GM12872 (cell line): ENCODE results near the gene GULP1.

Experiments used
- CTCF ChIP-seq: IDR thresholded peaks from 3 replicates; pipeline ENCODE4 v1.5.1; 2011; ENCODE audit warnings: low read depth, mild to moderate bottlenecking, low read length, moderate library complexity; ENCODE audit not compliant: insufficient read depth

GULP1 gene

DNA sequence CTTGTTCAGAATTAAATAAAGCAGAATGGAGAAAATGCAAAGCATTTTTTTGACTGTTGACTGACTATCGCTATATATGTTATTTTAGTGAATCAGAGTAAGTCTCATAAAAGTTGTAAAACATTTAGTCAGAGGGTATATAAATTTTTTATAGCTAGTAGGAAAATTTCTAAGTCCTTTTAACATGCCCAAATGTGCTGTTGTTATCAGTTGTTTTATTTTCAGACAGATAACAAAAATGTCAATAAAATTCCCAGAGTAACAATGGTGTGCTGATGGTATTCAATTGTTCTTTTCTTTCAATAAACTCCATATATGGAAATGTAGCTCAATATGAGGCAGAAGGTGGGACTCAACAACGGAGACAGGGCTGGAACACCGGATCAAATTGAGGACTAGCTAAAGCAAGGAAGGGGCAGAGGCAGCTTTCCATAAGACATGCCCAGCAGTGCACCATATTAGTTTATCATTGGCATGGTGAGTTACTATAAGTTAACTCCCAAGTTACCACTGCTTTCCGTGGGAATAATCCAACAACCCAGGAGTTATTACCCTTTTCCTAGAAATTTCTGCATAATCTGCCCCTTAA is 26.6 kb downstream of the GULP1 start:
- no peak for TF ChIP-seq CTCF

DNA sequence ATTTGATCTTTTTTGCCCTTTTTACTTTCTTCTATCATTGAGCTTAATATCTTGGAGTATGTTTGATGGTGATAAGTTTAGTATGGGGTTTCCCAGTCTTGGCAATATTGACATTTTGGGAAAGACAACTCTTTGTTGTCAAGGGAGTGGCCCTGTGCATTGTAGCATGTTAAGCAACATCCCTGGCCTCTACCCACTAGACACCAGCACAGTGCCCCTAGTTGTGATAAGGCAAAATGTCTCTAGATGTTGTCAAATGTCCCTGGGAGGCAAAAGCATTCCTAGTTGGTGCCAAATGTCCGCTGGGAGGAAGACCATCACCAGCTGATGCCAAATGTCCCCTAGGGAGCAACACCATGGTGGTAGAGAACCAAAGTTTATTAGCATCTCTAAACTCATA is 28.2 kb downstream of the GULP1 start:
- TF ChIP-seq CTCF: no peak

- no peak for TF ChIP-seq CTCF
Measured at GRCh38 chr2:188320861-188321260, 29.2 kb downstream of the GULP1 start.

DNA sequence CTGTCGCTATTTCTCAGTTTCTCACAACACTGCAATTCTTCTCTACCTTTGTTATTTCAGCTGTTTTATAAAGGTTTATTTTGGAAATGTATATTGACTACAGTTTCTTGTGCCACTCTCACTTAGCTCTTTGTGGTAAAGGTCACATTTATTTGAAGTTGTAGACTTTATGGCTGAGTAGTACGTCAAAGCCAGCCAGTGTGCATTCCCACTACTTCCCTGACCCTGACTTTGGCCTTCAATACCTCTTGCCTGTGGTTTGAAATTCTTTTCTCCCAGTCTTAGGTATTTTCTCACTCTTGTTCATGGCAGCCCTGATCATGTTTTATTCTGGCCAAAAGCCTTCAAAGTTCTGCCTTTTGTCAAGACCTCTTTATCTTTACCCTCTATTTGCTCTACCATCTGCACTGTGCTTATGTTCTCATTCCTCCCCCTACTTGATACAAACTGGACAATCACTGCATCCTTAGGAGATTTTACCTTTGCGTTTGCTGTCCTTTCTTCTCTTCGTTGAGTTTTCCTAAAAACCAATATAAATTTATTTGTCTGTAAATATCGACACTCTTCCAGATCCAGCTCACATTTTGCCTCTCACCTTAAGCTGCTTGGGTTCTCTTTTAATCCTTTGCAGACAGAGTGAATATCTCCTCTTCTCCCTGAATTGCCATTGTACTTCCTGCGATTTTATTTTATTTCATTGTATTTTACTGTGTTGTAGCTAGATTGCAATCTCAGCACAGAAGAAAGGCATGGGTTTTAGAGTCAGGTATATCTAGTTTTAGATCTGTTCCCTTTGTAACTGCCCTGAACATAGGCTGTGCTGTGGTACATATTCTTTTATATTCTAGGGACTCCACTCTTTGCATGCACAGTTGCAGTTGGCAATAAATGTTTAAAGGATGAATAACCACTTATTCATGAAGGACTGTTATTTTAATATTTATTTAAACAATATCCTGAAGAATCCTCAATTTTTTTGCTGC is 31.2 kb downstream of the GULP1 start:
- no peak for TF ChIP-seq CTCF

DNA sequence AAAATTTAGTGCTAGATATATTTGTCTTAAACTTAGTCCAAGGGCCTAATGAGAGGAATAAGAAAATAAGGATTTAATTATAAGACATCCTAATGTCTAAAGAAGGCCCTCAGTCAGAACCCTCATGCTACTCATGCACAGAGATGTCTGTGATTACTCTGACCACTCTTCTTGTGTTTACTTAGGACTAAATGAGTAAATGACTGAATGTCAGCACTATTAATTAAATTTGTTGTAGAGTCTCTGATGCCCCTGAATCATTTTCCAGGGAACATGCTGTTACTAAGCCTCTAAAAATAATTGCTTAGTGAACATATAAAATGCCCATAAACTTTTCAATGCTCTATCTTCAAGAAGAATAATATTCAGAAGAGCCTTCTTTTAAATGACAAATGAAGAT is 32.4 kb downstream of the GULP1 start:
- TF ChIP-seq CTCF: no peak

- TF ChIP-seq CTCF: no peak
Measured at GRCh38 chr2:188326290-188326668, 34.6 kb downstream of the GULP1 start.

GRCh38 chr2:188326669-188327301 is 35.1 kb downstream of the GULP1 start:
- TF ChIP-seq CTCF: no peak
